GM04503 (cell line): ENCODE results near the gene NAT10.
"Not testable (repeated sequence)": the region's sequence is repeated elsewhere in the genome, so short reads cannot be mapped to it uniquely, and the experiment has no call there.

ENCODE experiments used
- DNase-seq: peaks from one replicate; pipeline ENCODE4 v3.0.0-alpha.2; 2012; ENCODE audit warnings: low read depth

The NAT10 gene

DNA sequence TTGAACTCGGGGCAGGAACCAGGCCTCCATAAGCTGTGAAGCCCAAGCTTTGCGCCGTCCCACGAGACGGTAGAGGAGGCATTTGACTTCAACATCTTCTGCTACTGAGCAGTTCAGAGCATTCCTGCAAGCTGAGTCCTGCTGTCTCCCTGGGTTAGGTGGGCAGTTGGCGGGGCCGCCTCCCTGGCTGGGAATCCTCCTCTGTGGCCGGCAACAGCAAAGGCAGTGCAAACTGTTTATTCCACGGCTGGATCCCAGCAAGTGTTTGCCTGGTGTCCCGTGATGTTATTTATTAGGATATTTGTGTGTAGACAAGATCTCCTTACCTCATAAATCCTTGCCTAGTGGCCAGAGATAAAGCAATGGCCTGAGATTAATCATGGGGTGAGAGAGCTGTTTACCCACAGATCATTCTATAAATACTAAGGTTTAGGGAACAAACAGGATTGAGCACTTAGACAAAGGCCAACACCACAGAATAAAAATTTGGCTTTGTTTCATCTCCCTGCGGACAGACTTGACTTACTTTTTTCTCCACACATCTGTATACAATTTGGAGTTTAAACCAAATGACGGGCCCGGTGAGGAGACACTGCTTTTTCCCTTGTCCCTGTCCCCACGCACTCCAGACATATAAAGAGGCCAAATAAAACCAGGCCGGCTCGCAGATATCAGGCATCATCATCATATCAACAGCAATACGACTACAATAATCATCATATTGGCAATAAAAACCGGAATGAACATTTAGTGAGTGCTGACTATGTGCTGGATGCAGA lies 63.4 kb downstream of the NAT10 start:
- DNase-seq: no peak

DNA sequence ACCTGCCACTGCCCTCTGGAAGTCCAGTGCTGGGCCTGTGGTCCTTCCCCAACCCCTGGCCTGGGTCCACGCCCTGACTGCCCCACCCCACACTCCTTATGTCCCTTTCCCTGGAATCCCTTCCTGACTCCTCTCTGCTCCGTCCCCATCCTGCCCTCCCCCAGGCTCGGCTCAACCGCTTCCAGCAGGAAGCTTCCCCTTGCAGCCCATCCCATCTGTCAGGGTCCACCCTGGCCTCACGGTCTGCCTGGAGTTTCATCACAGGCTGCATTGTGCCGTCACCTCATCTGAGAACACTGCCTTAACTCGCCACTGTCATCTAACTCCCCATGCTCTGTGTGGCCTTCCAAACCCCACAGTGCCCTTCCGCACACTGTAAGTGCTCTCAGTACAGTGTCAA lies 64.3 kb downstream of the NAT10 start:
- DNase-seq: no peak

DNA sequence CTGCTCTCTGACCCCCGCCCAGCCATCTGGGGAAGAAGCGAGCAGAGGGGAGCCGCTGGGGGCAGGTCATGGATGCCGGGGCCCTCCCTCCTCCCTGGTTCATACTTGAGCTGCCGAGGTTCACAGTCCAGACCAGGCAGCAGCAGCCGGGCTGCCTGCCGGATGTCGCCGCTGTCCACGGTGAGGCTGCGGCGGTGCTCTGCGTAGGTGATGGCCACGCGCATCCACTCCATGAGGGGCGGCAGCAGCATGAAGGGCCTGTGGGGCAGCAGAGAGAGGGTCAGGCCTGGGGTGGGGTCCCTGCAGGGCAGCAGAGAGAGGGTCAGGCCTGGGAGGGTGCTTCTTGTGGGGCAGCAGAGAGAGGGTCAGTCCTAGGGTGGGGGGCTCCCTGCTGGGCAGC lies 67.6 kb downstream of the NAT10 start:
- DNase-seq: no peak

DNA sequence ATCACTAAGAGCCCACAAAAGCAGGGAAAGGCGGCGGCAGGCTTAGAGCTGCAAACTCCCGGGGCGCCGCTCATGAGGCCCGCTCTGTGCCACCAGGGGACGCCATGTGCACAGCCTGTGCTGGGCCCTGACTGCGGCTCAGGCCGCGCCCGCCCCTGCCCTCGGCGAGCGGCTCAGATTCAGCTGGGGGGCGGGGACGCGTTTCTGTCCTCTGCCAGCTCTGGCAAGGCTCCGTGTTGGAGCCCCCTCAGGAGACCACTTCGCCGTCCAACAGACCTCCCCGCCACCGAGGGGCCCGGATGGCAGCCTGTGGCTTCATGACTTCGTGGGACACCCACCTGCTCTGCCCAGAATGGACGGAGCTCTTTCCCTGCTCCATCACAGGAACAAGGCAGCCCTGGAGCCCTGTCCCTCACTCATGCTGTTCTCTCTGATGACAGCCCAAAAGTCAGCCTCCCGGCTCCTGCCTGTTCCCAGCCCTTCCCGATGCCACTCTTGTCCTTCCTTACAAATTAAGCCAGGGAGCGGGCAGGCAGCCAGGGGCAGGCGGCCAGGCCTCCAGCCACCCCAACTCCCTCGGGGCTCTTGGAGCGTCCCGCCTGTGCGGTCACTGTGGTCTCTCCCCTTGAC lies 69.1 kb downstream of the NAT10 start:
- DNase-seq: no peak

DNA sequence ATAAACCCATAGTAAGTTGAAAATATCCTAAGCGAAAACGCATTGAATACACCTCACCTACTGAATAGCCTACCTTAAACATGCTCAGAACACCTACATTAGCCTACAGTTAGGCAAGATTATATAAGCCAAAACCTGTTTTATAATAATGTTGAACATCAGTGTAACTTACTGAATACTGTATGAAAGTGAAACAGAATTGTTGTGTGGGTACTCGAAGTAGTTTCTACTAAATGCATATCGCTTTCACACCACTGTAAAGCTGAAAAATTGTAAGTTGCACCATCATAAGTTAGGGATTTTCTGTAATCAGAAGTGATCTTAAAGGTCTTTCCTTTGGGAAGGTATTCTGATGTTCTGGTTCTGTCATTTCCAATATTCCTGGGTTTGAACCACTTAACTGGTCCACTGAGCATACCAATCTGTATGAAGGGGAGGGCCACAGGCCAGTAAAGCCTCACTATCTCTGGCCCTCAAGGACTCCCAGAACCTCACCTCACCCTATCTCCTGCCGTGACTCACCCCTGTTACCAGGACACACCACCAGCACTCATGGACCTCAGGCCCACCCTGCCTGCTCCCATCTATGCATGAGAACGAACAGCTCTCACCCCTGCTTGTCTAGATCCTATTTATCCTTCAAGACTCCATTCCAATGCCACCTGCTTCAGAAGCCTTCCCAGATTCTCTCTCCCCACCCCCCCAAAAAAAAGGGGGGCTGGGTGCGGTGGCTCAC lies 70.0 kb downstream of the NAT10 start:
- DNase-seq: no peak

DNA sequence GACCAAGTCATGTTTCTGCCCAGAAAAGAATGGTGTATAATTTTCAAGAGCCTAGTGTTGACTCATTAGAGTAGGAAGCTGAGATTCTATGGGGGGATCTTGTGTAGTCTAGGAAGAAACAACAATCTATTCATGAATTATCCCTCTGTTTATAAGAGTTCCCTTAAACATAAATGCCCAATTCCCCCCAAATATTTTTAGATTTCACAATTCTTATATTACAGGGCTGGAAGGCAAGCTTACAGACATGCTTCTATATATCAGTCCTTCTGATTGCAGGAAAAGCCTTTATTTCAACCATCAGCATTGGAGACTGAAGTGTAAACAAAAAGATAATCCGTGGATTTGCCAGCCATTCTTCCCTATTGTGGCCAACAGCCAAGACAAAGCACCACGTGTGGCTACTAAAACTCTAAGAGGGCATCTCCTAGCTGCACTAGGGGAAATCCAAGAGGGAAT lies 71.4 kb downstream of the NAT10 start:
- no peak for DNase-seq

DNA sequence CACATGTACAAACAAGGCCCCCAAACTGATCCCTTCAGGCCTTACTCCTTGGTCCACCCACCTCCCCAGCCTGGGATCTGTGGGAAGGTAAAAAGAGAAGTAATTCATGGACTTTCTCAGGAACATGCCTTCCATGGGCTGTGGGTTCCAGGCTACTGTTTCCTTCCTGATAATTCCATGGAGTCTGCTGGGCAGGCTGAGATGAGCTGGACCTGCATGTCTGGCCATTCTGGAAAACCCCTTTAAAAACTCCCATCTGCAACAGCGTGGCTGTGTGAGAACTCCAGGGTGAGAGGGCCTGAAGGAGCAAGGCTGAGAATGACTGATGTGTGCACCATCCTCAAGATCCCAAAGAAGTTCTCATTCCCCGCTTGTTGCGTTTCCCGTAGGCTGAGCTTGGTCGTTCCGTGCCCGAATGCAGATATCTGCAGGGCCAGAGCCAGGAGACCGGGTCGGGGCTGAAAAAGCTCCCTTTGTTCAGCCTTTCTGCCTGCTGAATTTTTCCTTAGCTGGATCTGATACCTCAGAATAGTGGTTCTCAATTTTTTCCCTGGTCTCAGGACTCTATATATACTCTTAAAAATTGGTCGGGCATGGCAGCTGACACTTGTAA lies 72.9 kb downstream of the NAT10 start:
- no peak for DNase-seq

DNA sequence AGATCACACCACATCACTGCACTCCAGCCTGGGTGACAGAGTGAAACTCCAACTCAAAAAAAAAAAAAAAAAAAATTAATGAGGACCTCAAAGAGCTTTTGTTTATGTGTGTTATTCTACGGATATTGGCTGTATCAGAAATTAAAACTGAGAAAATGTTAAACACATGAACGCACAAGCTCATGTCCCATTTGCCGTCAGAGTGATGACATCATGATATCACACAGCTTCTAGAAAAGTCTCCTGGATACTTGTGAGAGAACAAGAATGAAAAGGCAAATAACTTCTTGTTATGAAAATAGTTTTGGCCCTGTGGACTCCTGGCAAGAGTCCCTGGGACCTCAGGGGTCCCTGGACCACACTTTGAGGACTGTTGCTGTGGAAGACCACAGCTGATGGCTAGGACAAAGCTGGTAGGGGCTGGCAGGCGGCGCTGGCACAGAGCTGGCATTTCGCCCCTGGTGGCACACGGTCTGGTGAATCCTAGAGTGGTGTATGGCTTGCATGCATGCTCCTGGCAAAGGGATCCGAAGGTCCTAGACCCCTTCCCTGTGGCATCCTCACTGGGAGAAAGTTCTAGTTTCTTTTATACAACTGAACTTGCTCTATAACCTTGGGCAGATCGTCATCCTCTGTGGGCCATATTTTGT lies 73.7 kb downstream of the NAT10 start:
- DNase-seq: no peak

DNA sequence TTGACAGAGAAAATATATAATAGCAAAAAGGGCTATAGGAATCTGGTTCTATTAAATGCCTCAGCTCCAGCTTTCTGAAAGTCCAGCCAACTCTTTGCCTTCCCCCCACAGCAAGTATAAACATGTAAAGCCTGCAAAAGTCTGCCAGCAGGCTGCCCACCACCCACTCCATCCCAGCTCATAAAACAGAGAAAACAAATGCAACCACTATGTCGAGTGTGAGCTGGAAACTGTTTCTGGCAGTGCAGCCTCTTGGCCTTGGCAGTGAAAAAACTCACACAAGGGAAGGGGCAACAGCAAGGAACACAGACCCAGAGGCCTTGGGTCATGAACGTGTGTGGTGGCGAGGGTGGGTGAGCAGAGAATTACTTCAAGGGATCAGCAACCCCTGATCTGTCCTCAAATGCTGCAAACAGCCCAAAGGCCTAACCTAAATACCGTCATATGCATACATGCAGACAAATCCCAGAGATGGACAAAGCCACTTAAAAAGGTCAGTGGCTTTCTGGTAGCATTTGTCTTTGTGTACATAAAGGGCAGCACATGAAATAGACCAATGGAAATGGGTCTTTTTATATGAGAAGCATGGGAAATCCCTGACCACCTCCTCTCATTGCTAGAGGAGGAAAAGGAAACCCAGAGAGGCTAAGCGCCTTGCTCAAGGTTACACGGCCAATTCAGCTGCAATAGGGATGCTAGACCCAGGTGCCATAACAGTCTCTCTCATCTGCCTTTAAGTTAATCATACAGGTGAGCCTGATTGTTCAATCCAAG lies 74.8 kb downstream of the NAT10 start:
- DNase-seq: no peak

DNA sequence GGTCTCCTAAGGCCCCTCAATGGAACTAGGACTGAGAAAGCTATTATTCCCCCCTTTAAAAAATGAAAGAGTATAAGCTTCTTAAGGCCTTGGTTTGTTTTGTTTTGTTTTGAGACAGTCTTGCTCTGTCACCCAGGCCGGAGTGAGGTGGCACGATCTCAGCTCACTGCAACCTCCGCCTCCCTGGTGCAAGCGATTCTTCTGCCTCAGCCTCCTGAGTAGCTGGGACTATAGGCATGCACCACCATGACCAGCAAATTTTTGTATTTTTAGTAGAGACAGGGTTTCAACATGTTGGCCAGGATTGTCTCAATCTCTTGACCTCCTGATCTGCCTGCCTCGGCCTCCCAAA lies 75.4 kb downstream of the NAT10 start:
- DNase-seq: not testable (repeated sequence)

DNA sequence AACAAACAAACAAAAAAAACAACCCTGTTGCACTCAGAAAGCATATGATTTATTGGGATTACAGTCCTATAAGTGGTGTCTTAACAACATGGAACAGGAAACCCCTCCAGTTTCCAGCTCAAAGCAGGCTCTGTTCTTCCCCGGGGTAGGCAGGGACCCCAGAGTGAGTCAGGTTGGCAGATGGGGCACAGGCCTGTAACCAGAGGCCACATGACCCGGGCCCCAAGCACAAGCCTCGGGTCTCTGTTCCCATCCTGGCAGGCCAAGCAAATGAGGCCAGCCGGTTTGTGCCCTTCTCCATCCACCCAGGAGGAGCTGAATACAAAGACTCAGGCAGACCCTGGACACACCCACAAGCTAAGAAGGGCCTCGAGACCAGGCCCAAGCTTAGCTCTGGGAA lies 75.8 kb downstream of the NAT10 start:
- no peak for DNase-seq

DNA sequence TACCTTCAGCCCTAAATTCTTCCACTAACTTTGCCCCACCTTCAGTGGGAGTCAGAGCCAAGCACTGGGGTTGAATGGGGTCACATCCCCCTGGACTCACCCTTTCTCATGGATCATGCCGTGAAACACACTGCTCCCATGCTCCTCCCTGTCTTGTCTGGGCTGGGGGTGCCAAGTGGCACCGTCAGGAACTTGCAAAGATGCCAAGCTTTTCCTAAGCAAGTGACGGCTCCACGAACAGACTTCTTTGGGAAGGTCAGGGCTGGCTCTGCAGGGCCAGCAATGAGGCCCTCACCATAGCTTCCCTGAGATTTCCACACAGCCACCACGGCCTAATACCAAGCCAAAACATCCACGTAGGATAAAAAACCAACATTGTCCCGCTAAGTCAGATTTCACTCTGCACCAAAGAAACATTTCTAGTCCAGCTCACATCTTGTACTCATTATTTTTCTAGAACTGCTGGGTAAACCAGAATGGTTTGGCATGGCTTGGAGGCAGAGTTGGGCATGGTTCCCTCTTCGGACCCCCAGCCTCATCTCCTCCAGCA lies 76.5 kb downstream of the NAT10 start:
- DNase-seq: no peak

DNA sequence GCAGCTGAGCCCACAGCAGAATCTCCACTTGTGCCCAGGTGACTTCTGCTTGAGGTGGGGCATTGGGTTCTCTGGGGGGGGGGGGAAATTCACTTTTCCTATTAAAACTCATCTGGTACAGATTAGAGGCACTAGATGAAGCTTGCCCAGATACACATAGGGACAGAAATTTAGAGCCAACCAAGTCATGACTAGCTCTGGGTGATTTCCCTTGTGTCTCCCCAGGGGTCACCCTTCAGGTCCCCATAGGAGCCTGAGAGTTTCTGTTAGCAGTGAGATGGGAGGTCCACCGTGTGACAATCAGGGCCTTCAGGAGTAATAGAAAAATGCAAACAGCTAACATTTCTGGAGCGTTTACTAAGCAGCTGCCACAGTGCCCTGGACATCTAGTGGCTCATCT lies 77.0 kb downstream of the NAT10 start:
- no peak for DNase-seq

DNA sequence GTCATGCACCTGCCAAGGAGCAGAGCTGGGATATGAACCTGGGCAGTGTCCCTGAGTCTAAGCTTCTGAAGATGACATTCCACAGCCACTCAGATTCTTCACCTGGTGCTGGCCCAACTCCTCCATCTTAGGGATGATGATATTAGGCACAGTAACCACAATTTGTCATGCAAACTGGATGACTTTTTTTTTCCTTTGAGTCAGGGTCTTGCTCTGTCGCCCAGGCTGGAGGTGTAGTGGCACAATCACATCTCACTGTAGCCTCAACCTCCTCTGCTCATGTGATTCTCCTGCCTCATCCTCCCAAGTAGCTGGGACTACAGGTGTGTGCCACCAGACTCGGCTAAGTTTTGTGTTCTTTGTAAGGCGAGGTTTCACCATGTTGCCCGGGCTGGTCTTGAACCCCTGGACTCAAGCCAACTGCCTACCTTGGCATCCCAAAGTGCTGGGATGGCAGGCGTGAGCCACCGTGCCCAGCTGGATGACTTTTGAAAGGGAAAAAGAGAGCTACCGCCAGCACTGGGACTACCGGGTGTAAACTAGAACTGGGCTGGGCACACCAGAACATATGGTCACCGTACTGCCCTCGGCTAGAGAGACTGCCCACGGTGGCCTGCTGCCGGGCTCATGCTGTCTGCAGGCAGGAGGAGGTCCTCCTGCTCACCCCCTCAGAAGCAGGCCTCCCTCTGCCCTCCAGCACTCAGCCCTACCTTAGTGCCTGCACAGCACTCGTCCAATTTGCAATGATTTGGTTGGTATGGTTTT lies 77.7 kb downstream of the NAT10 start:
- no peak for DNase-seq

DNA sequence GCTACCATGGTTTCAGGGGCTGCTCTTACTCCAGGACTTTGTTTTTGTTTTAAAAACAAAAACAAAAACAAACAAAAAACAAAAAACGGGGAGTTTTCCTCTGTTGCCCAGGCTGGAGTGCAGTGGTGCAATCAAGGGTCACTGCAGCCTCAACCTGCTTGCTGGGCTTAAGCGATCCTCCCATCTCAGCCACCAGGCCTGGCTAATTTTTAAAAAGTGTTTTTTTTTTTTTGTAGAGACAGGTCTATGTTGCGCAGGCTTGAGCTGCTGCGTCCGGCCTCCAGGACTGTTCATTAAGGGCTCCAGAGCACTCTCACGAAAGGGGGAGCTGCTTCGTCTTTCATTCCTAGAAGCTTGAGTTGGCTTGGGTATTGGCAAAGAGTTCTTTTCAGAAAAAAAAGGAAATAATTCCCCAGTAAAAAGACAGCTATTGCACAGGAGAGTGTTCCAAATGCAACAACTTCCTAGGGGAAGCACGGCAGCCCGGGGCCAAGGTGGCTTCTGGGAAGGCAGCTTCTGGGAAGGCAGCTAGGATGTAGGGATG lies 78.5 kb downstream of the NAT10 start:
- no peak for DNase-seq

DNA sequence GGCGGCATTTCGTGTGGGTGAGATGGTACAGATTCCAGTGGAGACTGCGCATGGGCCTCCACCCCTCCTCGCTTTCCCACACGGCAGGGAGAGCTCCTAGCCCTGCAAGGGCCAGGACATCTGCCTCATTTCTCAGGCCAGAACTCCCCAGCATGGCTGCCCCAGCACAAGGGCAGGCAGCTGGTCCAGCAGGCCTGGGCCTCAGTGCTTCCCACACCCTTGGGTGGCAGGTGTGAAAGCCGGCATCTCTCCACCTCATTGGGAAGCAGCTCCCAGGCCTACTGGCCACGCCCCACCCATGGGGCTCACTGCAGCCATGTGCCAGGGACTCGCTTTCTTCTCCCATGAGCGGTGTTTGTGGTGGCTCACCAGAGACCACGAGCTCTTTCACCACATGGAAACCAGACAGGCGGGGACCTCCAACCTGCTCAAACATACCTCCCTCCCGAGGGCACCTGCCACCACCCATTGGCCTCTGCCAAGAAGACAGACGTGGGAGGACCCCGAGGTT lies 79.1 kb downstream of the NAT10 start:
- DNase-seq: no peak

DNA sequence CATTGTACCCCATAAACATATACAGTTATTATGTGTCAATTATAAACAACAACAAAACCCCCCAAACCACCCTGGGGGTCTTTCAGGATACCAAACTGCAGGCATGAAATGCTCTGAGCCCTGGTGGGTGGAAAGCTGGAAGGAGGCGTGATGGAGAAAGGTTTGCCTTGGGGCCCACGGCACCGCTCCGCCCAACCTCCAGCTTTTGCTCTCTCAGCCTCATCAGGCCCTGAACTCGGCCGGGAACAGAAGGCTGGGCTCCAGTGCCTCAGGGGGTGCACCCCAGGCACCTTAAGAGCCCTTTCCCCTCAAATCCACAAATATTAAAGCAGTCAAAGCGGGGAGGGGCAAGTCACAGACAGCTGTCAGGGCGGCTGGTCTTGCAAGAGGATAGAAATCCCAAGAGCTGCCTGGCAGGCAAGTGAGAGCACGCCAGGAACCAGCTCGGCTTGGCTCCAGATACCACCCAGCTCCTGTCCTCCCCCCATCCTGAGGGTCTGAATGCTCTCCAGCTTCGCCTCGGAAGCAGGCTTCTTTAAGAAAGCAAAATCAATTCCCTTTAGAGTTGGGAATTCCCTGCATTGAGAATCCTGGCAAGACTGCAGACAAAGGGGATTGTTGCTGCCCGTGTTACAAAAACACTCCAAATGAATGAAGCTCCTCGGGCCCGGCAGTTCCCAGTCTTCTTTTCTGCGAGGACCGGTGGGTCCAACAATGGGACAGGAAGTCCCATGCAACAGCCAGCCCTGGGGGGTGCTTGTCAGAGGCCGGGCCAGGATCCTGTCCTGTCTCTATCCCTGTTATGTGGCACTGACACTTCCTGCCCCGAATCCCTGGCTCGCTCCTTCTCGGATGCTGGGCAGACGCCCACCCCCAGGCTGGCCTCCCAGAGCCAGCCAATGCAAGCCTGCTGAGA lies 80.8 kb downstream of the NAT10 start:
- DNase-seq: no peak

DNA sequence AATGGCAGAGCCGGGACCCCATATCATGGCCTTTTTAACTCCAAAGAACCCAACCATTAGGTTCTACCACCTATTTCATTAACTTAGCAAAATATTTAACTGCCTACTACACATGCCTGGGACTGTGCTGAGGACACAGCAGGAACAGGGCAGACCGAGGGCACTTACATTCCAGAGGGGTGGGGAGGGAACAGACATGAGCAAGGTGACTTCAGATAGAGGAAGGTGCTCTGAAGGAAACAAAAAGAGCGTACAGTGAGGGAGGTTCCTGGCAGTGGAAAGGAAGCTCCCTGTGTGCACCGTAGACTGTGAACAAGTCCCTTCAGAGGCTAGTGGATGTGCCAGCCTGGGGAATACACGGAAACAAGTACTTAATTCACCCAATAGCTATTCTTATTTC lies 82.8 kb downstream of the NAT10 start:
- DNase-seq: no peak

DNA sequence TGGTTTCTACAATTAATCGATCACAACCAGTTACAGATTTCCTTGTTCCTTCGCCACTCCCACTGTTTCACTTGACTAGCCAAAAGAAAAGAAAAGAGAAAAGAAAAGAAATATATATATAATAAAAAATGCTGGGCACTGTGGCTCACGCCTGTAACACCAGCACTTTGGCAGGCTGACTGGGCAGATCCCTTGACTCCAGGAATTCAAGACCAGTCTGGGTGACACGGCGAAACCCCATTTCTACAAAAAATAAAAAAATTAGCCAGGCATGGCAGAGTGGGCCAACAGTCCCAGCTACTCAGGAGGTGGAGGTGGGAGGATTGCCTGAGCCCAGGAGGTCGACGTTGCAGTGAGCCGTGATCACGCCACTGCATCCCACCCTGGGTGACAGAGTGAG lies 83.8 kb downstream of the NAT10 start:
- no peak for DNase-seq
